BE2C (cell line): ENCODE measurements around the gene EYA3.

Experiments
- DNase-seq: peaks from one replicate; pipeline ENCODE4 v3.0.0-alpha.2; 2020
- H3K27me3 ChIP-seq: fragments of 250-450 bp; sonication (Bioruptor Pico); 2 replicates; pipeline ENCODE4 v1.5.1; 2020; ENCODE audit warnings: mild to moderate bottlenecking
- H3K36me3 ChIP-seq: fragments of 250-450 bp; sonication (Bioruptor Pico); 2 replicates; pipeline ENCODE4 v1.5.1; 2020; ENCODE audit warnings: mild to moderate bottlenecking
- H3K4me1 ChIP-seq: fragments of 250-450 bp; sonication (Bioruptor Pico); 2 replicates; pipeline ENCODE4 v1.5.1; 2020
- H3K4me3 ChIP-seq: 2 replicates; pipeline ENCODE4 v1.5.1; 2011; ENCODE audit warnings: low read depth, low read length
- H3K9me3 ChIP-seq: fragments of 250-450 bp; sonication (Bioruptor Pico); 2 replicates; pipeline ENCODE4 v1.5.1; 2020
- TF ChIP-seq, protein P1 (sequence below): IDR thresholded peaks from 2 replicates; pipeline ENCODE4 v1.5.1; 2012; ENCODE audit warnings: mild to moderate bottlenecking, low read depth, low read length

EYA3 gene

DNA sequence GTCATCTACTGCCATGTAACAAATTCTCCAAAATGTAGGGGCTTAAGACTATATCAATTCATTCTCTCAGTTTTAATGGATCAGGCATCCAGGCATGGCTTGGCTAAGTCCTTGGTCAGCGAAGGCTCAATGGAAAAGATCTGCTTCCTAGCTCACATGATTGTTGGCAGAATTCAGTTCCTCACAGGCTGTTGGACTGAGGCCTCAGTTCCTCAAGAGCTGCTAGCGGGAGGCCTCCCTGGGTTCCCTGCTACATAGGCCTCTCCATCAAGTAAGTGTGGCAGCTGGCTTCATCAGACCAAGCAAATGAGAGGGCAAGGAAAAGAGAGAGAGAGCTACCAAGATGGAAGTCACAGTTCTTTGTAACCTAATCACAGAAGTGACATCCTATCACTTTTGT lies 19.6 kb upstream of the EYA3 start:
- no peaks in the 10 kb centered on the region for H3K9me3 ChIP-seq
- no peaks in the 10 kb centered on the region for H3K4me1 ChIP-seq
- TF ChIP-seq, protein P1, sequence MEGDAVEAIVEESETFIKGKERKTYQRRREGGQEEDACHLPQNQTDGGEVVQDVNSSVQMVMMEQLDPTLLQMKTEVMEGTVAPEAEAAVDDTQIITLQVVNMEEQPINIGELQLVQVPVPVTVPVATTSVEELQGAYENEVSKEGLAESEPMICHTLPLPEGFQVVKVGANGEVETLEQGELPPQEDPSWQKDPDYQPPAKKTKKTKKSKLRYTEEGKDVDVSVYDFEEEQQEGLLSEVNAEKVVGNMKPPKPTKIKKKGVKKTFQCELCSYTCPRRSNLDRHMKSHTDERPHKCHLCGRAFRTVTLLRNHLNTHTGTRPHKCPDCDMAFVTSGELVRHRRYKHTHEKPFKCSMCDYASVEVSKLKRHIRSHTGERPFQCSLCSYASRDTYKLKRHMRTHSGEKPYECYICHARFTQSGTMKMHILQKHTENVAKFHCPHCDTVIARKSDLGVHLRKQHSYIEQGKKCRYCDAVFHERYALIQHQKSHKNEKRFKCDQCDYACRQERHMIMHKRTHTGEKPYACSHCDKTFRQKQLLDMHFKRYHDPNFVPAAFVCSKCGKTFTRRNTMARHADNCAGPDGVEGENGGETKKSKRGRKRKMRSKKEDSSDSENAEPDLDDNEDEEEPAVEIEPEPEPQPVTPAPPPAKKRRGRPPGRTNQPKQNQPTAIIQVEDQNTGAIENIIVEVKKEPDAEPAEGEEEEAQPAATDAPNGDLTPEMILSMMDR, result no peak
- H3K36me3 ChIP-seq, result no peaks in the 10 kb centered on the region
- no peak overlapping the region for H3K4me3 ChIP-seq
- no peaks in the 10 kb centered on the region for H3K27me3 ChIP-seq
- DNase-seq, result no peak

DNA sequence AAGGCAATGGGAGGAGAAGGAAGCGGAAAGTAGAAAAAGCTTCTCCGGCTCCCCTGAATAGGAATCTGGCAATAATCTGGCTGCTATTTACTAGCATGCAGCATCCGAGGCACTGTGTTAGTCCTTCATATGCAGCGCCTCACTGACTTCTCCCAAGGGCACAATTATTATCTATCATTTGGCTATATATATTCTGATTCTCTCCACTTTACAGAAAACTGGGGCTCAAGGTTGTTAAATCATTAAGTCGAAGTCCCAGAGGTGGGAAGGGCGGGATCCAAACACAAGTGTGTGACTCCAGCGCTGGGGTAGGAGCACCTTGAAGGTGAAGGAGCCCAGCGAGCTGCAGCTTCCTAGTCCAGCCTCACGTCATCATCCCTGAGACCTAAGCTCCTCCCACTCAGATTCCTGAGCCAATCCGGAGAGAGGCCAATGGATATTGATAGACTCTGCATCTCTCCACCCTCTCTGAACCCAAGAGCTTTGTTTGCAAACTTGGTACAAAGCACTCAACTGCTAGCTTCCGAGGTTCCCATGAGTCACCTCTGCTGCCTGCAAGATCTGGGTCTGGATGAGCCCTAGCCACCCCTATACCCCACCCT lies 16.6 kb upstream of the EYA3 start:
- peak; percentile 49 for DNase-seq
- no peaks in the 10 kb centered on the region for H3K27me3 ChIP-seq
- no peaks in the 10 kb centered on the region for H3K36me3 ChIP-seq
- H3K9me3 ChIP-seq, result no peaks in the 10 kb centered on the region
- TF ChIP-seq, protein P1, result no peak
- H3K4me3 ChIP-seq, result peak overlapping the region; percentile 58
- H3K4me1 ChIP-seq, result no peaks in the 10 kb centered on the region

DNA sequence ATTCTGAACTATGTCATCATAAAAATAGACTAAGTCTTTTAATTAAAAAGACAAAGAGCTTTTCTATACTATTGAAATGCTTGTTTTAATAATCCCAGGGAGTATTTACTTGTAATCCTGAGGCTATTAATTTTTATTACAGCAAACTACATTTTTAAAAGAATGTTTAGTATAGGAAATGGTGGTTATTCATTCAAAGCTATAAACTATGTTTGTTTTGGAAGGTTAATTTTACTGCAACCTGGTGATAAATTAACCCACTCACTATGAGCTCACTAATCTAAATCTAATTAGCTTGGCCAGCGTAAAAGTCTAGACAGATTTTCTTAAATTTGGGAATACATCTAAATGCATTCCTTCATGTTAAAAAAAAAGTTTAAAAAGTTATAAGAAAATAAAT lies 13.8 kb upstream of the EYA3 start:
- Histone ChIP-seq H3K36me3 (no peaks in the 10 kb centered on the region), H3K9me3 (no peaks in the 10 kb centered on the region), H3K4me3 (no peak overlapping the region), H3K27me3 (no peaks in the 10 kb centered on the region), H3K4me1 (no peaks in the 10 kb centered on the region)
- no peak for DNase-seq
- TF ChIP-seq, protein P1, result no peak

DNA sequence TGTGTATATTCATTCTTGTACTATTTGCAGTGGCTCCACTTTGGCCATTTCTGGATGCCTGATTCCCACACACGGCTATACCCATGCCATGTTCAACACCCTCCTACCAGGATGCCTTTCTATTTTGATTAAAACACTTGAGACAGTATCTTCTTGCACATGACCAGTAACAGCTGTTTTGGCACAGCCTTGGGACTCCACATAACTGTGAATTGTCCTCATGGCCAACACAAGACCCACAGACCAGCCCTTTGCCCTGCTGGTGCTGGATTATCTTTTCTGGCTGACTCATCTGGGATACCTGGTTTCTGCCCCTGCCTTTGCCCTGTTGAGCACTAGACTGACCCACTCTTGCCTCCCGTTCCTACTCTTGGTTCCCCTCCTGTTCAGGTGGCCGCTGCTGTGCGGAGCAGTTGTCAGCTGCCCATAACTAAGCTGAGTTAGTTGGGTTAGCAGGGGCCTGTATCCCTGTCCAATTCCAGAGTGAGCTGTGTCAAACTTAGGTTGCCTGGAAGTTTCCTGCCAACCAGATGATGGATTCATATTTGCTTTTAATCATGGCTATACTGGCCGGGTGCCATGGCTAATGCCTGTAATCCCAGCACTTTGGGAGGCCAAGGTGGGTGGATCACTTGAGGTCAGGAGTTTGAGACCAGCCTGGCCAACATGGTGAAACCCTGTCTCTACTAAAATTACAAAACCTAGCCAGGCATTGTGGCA lies 10.8 kb upstream of the EYA3 start:
- no peak for DNase-seq
- H3K4me3 ChIP-seq, result no peak overlapping the region
- H3K9me3 ChIP-seq, result no peaks in the 10 kb centered on the region
- no peaks in the 10 kb centered on the region for H3K36me3 ChIP-seq
- no peaks in the 10 kb centered on the region for H3K27me3 ChIP-seq
- H3K4me1 ChIP-seq, result no peaks in the 10 kb centered on the region
- TF ChIP-seq, protein P1, result no peak

DNA sequence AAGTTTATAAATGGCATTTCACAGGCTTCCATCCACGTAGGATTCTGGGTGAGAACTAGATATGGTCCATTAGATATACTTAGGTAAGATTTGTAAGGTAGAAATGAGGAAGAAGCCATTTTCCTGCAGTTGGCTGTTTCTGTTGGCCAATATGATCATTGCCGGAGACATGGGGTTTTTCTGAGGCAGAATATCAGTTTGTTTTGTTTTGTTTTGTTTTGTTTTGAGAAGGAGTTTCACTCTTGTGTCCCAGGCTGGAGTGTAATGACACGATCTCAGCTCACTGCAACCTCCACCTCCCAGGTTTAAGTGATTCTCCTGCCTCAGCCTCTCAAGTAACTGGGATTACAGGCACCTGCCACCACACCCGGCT lies 8.7 kb upstream of the EYA3 start:
- no peaks in the 10 kb centered on the region for H3K27me3 ChIP-seq
- H3K4me1 ChIP-seq, result no peaks in the 10 kb centered on the region
- TF ChIP-seq, protein P1, result no peak
- DNase-seq, result no peak
- H3K9me3 ChIP-seq, result no peaks in the 10 kb centered on the region
- H3K4me3 ChIP-seq, result no peak overlapping the region
- no peaks in the 10 kb centered on the region for H3K36me3 ChIP-seq
